Uterus (tissue), 2 donors: Measurements from ENCODE around the gene PIGK.

Experiments
- POLR2A ChIP-seq, 2 donors: fragments of 450-650 bp; IDR thresholded peaks; one replicate each; pipeline ENCODE4 v1.6.1; 2016; ENCODE audit warnings: antibody characterized with exemption in 2 of 2, mild to moderate bottlenecking in 1 of 2, moderate library complexity in 1 of 2
- TF ChIP-seq, protein P1 (sequence below), 4 experiments: fragments of 200-600 bp in 2 of 4; fragments of 450-650 bp in 2 of 4; sonication (generic) in 2 of 4; IDR thresholded peaks; one replicate each; pipeline ENCODE4 v1.5.1; 2016 to 2019; ENCODE audit warnings: antibody characterized with exemption in 4 of 4, mild to moderate bottlenecking in 2 of 4, moderate library complexity in 1 of 4

- TF ChIP-seq, protein P1, sequence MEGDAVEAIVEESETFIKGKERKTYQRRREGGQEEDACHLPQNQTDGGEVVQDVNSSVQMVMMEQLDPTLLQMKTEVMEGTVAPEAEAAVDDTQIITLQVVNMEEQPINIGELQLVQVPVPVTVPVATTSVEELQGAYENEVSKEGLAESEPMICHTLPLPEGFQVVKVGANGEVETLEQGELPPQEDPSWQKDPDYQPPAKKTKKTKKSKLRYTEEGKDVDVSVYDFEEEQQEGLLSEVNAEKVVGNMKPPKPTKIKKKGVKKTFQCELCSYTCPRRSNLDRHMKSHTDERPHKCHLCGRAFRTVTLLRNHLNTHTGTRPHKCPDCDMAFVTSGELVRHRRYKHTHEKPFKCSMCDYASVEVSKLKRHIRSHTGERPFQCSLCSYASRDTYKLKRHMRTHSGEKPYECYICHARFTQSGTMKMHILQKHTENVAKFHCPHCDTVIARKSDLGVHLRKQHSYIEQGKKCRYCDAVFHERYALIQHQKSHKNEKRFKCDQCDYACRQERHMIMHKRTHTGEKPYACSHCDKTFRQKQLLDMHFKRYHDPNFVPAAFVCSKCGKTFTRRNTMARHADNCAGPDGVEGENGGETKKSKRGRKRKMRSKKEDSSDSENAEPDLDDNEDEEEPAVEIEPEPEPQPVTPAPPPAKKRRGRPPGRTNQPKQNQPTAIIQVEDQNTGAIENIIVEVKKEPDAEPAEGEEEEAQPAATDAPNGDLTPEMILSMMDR (IDR thresholded peaks at IDR 0.05) = no peak
- no peak for TF ChIP-seq POLR2A (IDR thresholded peaks at IDR 0.05)
Observed at GRCh38 chr1:77202751-77203150, 16.5 kb downstream of the PIGK start.
